Activated naive CD8-positive, alpha-beta T cell treated with anti-CD3 and anti-CD28 coated beads, Interleukin-2, amount 50 U/mL, for 24 hours (primary cell): ENCODE results near the gene CPB1.
A peak's percentile ranks its signal among the peaks of the same experiment; 100 is the strongest.

ENCODE experiments used
- ATAC-seq: fragments of 150-1000 bp; cut with Tn5 transposase; one replicate; pipeline ENCODE4 v1.10.0; 2021
- DNase-seq: peaks from one replicate; pipeline ENCODE4 v3.0.0; 2021
- H3K27ac Mint-ChIP-seq: one replicate; pipeline ENCODE4 v1.8.0; 2021; ENCODE audit warnings: mild to moderate bottlenecking, mixed read lengths
- H3K27me3 Mint-ChIP-seq: one replicate; pipeline ENCODE4 v1.8.0; 2021; ENCODE audit warnings: mixed read lengths
- H3K36me3 Mint-ChIP-seq: one replicate; pipeline ENCODE4 v1.8.0; 2021; ENCODE audit warnings: low read depth, mixed read lengths
- H3K4me1 Mint-ChIP-seq: one replicate; pipeline ENCODE4 v1.8.0; 2021; ENCODE audit warnings: mixed read lengths
- H3K4me3 Mint-ChIP-seq: one replicate; pipeline ENCODE4 v1.8.0; 2021; ENCODE audit warnings: mild to moderate bottlenecking, moderate library complexity, mixed read lengths
- H3K9me3 Mint-ChIP-seq: one replicate; pipeline ENCODE4 v1.8.0; 2021; ENCODE audit warnings: mixed read lengths

Gene CPB1

DNA sequence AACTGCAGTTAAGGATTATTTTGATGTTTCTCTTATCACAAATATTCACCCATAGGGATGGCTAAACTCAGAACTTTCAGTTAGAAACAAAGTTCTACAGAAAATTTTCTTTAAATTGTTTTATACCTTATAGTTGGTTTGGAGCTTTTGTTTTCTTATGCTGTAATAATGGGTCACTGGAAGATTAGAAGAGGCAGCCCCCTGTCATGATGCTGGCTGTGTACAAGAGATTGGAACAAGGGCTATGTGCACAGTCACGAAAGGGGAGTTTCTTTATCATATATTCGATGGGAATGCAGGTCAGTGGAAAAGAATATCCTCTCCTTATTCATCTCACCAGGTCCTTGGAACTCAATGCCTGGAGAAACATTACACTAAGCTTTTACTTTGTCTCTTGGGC lies 25.5 kb downstream of the CPB1 start:
- H3K4me1 Mint-ChIP-seq = no peaks in the 10 kb centered on the region
- H3K27ac Mint-ChIP-seq = no peak overlapping the region
- DNase-seq = no peak
- H3K36me3 Mint-ChIP-seq = no peaks in the 10 kb centered on the region
- H3K9me3 Mint-ChIP-seq = no peaks in the 10 kb centered on the region
- no peak overlapping the region for H3K4me3 Mint-ChIP-seq
- ATAC-seq = no peak
- no peaks in the 10 kb centered on the region for H3K27me3 Mint-ChIP-seq

GRCh38 chr3:148854061-148854460 lies 26.4 kb downstream of the CPB1 start:
- no peak for ATAC-seq
- H3K4me3 Mint-ChIP-seq = no peak overlapping the region
- no peaks in the 10 kb centered on the region for H3K36me3 Mint-ChIP-seq
- no peaks in the 10 kb centered on the region for H3K4me1 Mint-ChIP-seq
- H3K9me3 Mint-ChIP-seq = no peaks in the 10 kb centered on the region
- DNase-seq = no peak
- no peaks in the 10 kb centered on the region for H3K27me3 Mint-ChIP-seq
- no peak overlapping the region for H3K27ac Mint-ChIP-seq

DNA sequence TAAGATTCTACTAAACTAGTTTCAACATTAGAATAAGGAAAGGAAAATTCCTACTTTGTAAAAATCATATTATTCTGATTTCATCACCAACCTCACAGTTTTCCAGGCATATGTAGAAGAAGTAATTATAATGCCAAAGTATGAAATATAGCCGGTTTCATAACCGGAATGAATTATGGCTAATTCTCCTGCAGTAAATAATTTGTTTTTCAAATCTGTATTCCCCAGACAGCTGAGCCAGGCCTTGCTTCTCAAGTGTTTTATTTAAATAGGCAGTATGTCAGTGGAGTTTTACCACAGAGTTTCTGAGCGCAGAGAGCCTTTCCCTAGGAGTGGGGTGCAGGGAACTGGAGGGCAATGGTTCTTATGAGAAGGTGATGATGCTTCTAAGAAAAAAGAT lies 28.8 kb downstream of the CPB1 start:
- no peak overlapping the region for H3K27ac Mint-ChIP-seq
- ATAC-seq (no peak), DNase-seq (no peak)
- H3K27me3 Mint-ChIP-seq = peaks cover 7% of the 10 kb centered on the region
- no peaks in the 10 kb centered on the region for H3K9me3 Mint-ChIP-seq
- no peaks in the 10 kb centered on the region for H3K4me1 Mint-ChIP-seq
- no peaks in the 10 kb centered on the region for H3K36me3 Mint-ChIP-seq
- H3K4me3 Mint-ChIP-seq = no peak overlapping the region

DNA sequence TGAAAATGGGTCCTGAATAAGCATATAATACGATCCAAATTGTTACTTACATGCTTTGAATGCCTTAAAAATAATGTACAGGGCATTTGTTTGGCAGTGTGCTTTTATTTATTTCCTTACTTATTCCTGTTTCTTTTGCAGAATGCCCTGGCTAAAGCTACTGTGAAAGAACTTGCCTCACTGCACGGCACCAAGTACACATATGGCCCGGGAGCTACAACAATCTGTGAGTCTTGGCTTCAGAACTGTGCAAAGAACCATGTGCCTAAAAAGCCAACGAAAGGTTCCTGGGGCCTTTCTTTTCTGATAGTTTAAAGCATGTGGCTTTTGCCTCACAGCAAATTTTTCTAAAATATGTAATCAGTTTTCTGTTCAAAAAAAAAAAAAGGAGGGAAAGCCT lies 29.7 kb downstream of the CPB1 start:
- no peaks in the 10 kb centered on the region for H3K36me3 Mint-ChIP-seq
- no peaks in the 10 kb centered on the region for H3K4me1 Mint-ChIP-seq
- H3K9me3 Mint-ChIP-seq = no peaks in the 10 kb centered on the region
- H3K4me3 Mint-ChIP-seq = no peak overlapping the region
- DNase-seq (no peak), ATAC-seq (no peak)
- peaks cover 11% of the 10 kb centered on the region for H3K27me3 Mint-ChIP-seq
- no peak overlapping the region for H3K27ac Mint-ChIP-seq

GRCh38 chr3:148861277-148861869 lies 33.8 kb downstream of the CPB1 start:
- Mint-ChIP-seq H3K4me3 (no peak overlapping the region), H3K4me1 (no peaks in the 10 kb centered on the region), H3K27me3 (peaks cover 14% of the 10 kb centered on the region), H3K27ac (no peak overlapping the region), H3K36me3 (no peaks in the 10 kb centered on the region), H3K9me3 (no peaks in the 10 kb centered on the region)
- peak; percentile 49 for ATAC-seq
- DNase-seq = no peak

- no peaks in the 10 kb centered on the region for H3K36me3 Mint-ChIP-seq
- peaks cover 14% of the 10 kb centered on the region for H3K27me3 Mint-ChIP-seq
- ATAC-seq (no peak), DNase-seq (no peak)
- H3K27ac Mint-ChIP-seq = no peak overlapping the region
- no peaks in the 10 kb centered on the region for H3K9me3 Mint-ChIP-seq
- no peak overlapping the region for H3K4me3 Mint-ChIP-seq
- no peaks in the 10 kb centered on the region for H3K4me1 Mint-ChIP-seq
Observed at GRCh38 chr3:148863297-148863696, 35.7 kb downstream of the CPB1 start.

DNA sequence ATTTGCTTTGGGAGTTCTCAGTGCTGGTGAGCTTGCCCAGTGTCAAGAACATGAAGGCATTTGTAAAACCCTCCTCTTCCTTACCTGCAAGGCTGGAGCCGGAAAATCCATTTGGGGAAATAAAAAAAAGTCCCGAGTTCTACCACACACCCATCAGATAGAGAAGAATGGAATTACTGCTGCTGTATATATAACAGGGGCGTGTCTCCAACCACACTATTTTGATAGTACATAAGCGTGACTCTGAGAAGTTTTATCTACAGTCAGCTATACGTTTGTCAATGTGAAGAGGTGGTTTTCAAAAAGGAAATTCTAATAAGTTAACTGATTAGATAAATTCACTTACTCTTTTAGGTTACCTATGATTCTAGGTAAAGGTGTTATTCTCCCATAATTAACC lies 36.2 kb downstream of the CPB1 start:
- H3K27me3 Mint-ChIP-seq = peaks cover 14% of the 10 kb centered on the region
- H3K4me3 Mint-ChIP-seq = no peak overlapping the region
- H3K27ac Mint-ChIP-seq = no peak overlapping the region
- no peaks in the 10 kb centered on the region for H3K4me1 Mint-ChIP-seq
- ATAC-seq (no peak), DNase-seq (no peak)
- H3K9me3 Mint-ChIP-seq = no peaks in the 10 kb centered on the region
- no peaks in the 10 kb centered on the region for H3K36me3 Mint-ChIP-seq

- H3K9me3 Mint-ChIP-seq = no peaks in the 10 kb centered on the region
- H3K4me1 Mint-ChIP-seq = no peaks in the 10 kb centered on the region
- H3K27ac Mint-ChIP-seq = no peak within 1 kb of the TSS
- peaks cover 14% of the 10 kb centered on the region for H3K27me3 Mint-ChIP-seq
- DNase-seq (no peak), ATAC-seq (no peak)
- no peaks in the 10 kb centered on the region for H3K36me3 Mint-ChIP-seq
- H3K4me3 Mint-ChIP-seq = no peak within 1 kb of the TSS
Observed at GRCh38 chr3:148865049-148865448, 37.4 kb downstream of the CPB1 start, which contains the start of gene CPA3. CPA3 (plus strand) TSS chr3:148865296; CDS start chr3:148865308, 12 bp downstream.

DNA sequence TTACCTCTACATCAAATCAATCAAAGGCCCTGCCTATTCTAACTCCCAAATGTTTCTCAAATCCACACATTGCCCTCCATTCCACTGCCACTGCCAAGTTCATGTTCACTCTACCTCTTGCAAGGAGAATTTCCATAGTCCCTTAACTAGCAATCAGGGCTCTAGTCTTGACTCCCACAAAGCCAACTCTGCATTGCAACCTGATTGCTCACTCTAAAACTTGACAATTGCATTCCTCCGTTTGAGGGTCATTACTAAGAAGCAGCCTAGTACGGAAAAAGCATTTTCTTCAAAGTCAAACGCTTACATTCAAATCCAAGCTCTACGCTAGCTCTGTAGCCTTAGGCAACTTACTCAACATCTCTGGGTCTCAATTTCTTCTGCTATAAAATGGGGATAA lies 38.6 kb downstream of the CPB1 start:
- H3K4me3 Mint-ChIP-seq = no peak overlapping the region
- no peak overlapping the region for H3K27ac Mint-ChIP-seq
- H3K36me3 Mint-ChIP-seq = no peaks in the 10 kb centered on the region
- H3K27me3 Mint-ChIP-seq = peaks cover 8% of the 10 kb centered on the region
- DNase-seq = no peak
- no peaks in the 10 kb centered on the region for H3K9me3 Mint-ChIP-seq
- no peaks in the 10 kb centered on the region for H3K4me1 Mint-ChIP-seq
- ATAC-seq = no peak

DNA sequence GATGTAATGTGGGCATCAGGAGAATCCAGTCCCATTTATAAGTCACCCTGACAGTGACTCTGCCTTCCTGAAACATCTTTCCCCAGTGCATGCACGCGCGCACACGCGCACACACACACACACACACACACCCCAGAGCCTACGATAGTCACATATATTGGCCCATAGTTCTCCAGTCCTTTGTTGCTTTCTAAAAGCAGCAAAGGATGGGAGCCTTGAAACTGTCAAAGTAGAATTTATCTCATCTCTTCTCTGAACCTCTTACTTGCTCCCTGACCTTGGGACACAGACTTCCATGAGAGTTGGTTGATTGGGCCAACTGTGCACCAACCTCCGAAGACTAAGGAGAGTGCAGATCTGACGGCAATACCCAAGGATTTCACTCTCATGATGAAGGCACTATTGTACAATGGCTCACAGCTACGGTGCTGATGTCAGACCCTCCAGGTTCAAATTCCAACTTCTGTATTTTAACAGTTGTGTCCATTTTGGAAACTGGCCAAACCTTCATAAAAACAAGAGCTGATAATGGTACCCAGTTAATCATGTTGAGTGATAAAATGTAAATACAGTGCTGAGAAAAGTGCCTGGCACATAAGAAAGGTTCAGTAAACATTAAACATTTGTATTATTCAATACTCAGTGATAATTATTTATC lies 45.8 kb downstream of the CPB1 start:
- Mint-ChIP-seq H3K36me3 (no peaks in the 10 kb centered on the region), H3K27ac (no peak overlapping the region), H3K27me3 (peaks cover 5% of the 10 kb centered on the region), H3K4me3 (no peak overlapping the region), H3K4me1 (no peaks in the 10 kb centered on the region), H3K9me3 (no peaks in the 10 kb centered on the region)
- ATAC-seq = no peak
- DNase-seq = no peak

DNA sequence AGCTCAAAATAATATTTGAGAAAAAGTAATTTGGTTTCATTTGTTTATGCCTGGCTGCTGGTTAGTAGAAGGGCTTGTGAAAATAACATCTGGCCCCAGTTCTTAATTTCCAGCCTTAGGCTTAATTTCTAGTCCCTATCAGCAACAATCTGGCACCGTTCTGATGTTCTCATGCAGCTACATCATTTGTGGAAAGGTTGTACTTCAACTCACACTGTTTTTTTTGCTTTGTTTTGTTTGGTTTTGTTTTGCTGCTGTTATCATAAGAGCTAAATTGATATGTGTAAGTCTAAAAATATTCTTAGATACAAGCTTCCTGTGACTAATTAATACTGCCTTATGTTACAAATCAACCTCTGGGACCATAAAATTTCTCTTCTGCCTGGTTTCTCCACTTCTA lies 46.4 kb downstream of the CPB1 start:
- Mint-ChIP-seq H3K4me1 (no peaks in the 10 kb centered on the region), H3K36me3 (no peaks in the 10 kb centered on the region), H3K27me3 (peaks cover 5% of the 10 kb centered on the region), H3K27ac (no peak overlapping the region), H3K4me3 (no peak overlapping the region), H3K9me3 (no peaks in the 10 kb centered on the region)
- ATAC-seq (no peak), DNase-seq (no peak)

DNA sequence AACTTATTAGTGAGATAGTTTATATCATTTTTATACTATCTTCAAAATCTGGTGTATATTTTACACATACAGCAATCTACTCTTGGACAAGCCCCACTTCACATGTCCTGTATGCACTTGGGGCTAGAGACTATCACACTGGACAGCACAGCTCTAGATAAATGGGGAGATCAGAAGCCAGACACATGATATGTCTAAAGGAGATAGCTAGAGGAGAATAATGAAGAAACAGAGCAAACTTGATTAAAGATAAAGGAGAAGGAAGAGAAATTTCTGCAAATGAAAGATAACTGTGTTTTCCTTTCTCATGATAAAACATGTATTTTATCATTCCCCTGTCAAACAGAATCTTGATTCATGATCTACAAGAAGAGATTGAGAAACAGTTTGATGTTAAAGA lies 50.5 kb downstream of the CPB1 start:
- Mint-ChIP-seq H3K4me1 (no peaks in the 10 kb centered on the region), H3K36me3 (no peaks in the 10 kb centered on the region), H3K27ac (no peak overlapping the region), H3K9me3 (no peaks in the 10 kb centered on the region), H3K27me3 (peaks cover 7% of the 10 kb centered on the region), H3K4me3 (no peak overlapping the region)
- DNase-seq = no peak
- no peak for ATAC-seq

- Mint-ChIP-seq H3K27me3 (peaks cover 7% of the 10 kb centered on the region), H3K9me3 (no peaks in the 10 kb centered on the region), H3K4me1 (no peaks in the 10 kb centered on the region), H3K27ac (no peak overlapping the region), H3K4me3 (no peak overlapping the region), H3K36me3 (no peaks in the 10 kb centered on the region)
- ATAC-seq (no peak), DNase-seq (no peak)
Observed at GRCh38 chr3:148879256-148879655, 51.6 kb downstream of the CPB1 start.

- H3K4me1 Mint-ChIP-seq = no peaks in the 10 kb centered on the region
- H3K4me3 Mint-ChIP-seq = no peak overlapping the region
- DNase-seq (no peak), ATAC-seq (no peak)
- H3K9me3 Mint-ChIP-seq = no peaks in the 10 kb centered on the region
- no peaks in the 10 kb centered on the region for H3K36me3 Mint-ChIP-seq
- no peak overlapping the region for H3K27ac Mint-ChIP-seq
- peaks cover 10% of the 10 kb centered on the region for H3K27me3 Mint-ChIP-seq
Observed at GRCh38 chr3:148880681-148881080, 53.1 kb downstream of the CPB1 start.

DNA sequence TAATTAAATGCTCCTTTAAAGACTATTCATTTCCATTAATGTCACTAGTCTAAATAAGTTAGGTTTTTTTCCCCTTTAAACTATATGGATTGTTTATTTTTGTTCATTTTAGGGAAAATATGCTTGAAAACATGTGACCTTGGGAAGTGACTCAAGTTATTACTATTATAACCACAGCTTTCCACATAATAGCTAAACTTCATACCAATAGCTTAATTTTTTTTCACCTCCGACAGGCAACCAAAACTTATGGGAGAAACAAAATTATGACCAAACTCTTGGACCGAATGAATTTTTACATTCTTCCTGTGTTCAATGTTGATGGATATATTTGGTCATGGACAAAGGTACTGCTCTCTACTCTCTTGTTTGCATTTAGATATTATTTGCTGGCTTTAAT lies 53.7 kb downstream of the CPB1 start:
- H3K27ac Mint-ChIP-seq = no peak overlapping the region
- DNase-seq (no peak), ATAC-seq (no peak)
- H3K9me3 Mint-ChIP-seq = no peaks in the 10 kb centered on the region
- no peaks in the 10 kb centered on the region for H3K4me1 Mint-ChIP-seq
- H3K27me3 Mint-ChIP-seq = peaks cover 11% of the 10 kb centered on the region
- H3K4me3 Mint-ChIP-seq = no peak overlapping the region
- H3K36me3 Mint-ChIP-seq = no peaks in the 10 kb centered on the region

- ATAC-seq (no peak), DNase-seq (no peak)
- Mint-ChIP-seq H3K36me3 (no peaks in the 10 kb centered on the region), H3K27ac (no peak overlapping the region), H3K9me3 (no peaks in the 10 kb centered on the region), H3K4me1 (no peaks in the 10 kb centered on the region), H3K27me3 (peaks cover 9% of the 10 kb centered on the region), H3K4me3 (no peak overlapping the region)
Observed at GRCh38 chr3:148882288-148882687, 54.7 kb downstream of the CPB1 start.
